HepG2 (cell line): ENCODE measurements around the gene CCDC148. TPM values are rescaled to one million over a fixed set of nuclear protein-coding genes. Genes with fewer than 3 reads are reported as not detected.
A peak's percentile ranks its signal among the peaks of the same experiment; 100 is the strongest.

ENCODE experiments used
- BHLHE40 ChIP-seq: IDR thresholded peaks from 2 replicates; pipeline ENCODE4 v1.6.1; 2011; ENCODE audit warnings: low read length, improper control_type of control experiment
- CSRNP1 ChIP-seq: sonication (generic); formaldehyde crosslinking; IDR thresholded peaks from 2 replicates; pipeline ENCODE4 v1.8.1; 2023; ENCODE audit warnings: mild to moderate bottlenecking, missing genetic modification reagents
- ELF3 ChIP-seq: IDR thresholded peaks from 2 replicates; pipeline ENCODE4 v1.6.1; 2016; ENCODE audit warnings: missing genetic modification reagents, missing compliant biosample characterization
- HINFP ChIP-seq: sonication (generic); formaldehyde crosslinking; IDR thresholded peaks from 2 replicates; pipeline ENCODE4 v1.4.0; 2020; ENCODE audit warnings: low read depth, mild to moderate bottlenecking, missing genetic modification reagents
- IRF2 ChIP-seq: IDR thresholded peaks from 2 replicates; pipeline ENCODE4 v1.6.1; 2018; ENCODE audit warnings: missing genetic modification reagents, missing compliant biosample characterization
- MLXIP ChIP-seq: sonication (generic); formaldehyde crosslinking; IDR thresholded peaks from 2 replicates; pipeline ENCODE4 v1.9.0; 2021; ENCODE audit warnings: missing genetic modification reagents, borderline replicate concordance
- RBFOX2 ChIP-seq: fragments of 200-400 bp; formaldehyde crosslinking; IDR thresholded peaks from 2 replicates; pipeline ENCODE4 v1.6.1; 2017; ENCODE audit warnings: low read depth, mild to moderate bottlenecking, low read length
- SKIL ChIP-seq: sonication (generic); formaldehyde crosslinking; IDR thresholded peaks from 2 replicates; pipeline ENCODE4 v1.8.0; 2022; ENCODE audit warnings: missing genetic modification reagents, mild to moderate bottlenecking, moderate library complexity, borderline replicate concordance
- ZBTB25 ChIP-seq: IDR thresholded peaks from 2 replicates; pipeline ENCODE4 v1.6.1; 2018; ENCODE audit warnings: missing genetic modification reagents
- ZBTB8A ChIP-seq: sonication (generic); formaldehyde crosslinking; IDR thresholded peaks from 2 replicates; pipeline ENCODE4 v1.4.0; 2020; ENCODE audit warnings: mild to moderate bottlenecking, low read depth, missing genetic modification reagents, borderline replicate concordance
- ZNF512 ChIP-seq: sonication (generic); formaldehyde crosslinking; IDR thresholded peaks from 2 replicates; pipeline ENCODE4 v1.4.0; 2020; ENCODE audit warnings: mild to moderate bottlenecking, missing genetic modification reagents
- ZNF577 ChIP-seq: sonication (generic); formaldehyde crosslinking; IDR thresholded peaks from 2 replicates; pipeline ENCODE4 v1.4.0; 2020; ENCODE audit warnings: mild to moderate bottlenecking, low read depth, missing genetic modification reagents, borderline replicate concordance
- ZNF773 ChIP-seq: sonication (generic); formaldehyde crosslinking; IDR thresholded peaks from 2 replicates; pipeline ENCODE4 v1.4.0; 2020; ENCODE audit warnings: missing genetic modification reagents, borderline replicate concordance
- polyA plus RNA-seq, 8 experiments: library from polyadenylated mRNA; depleted of rRNA in 3 of 8; stranded (reverse) in 7 of 8; unstranded in 1 of 8; fragments of >200 nt; fragmentation: Illumina TruSeq in 4 of 8; extraction: Trizol in 4 of 8; gene quantifications; 2 replicates each; pipeline versions ENCODE4 v1.2.1 to v1.2.3, GENCODE V29; 2011 to 2016; ENCODE audit warnings: low read depth in 4 of 8, missing spikeins in 1 of 8, mixed read lengths in 1 of 8; ENCODE audit not compliant: insufficient read depth in 1 of 8
- total RNA-seq, 5 experiments: library from RNA; depleted of rRNA; stranded (reverse); fragments of >200 nt; fragmentation: Illumina TruSeq; extraction: Trizol; gene quantifications; 2 replicates each; pipeline ENCODE4 v1.2.3, GENCODE V29; 2016; ENCODE audit warnings: low read depth in 1 of 5

Gene CCDC148
- total and polyA plus RNA-seq, 2 of the 13 experiments (the other 11 are each of a cell fraction or from before 2014, with no cell fraction given): 0.30 to 0.49 TPM

GRCh38 chr2:158457826-158458616 is 1.5 kb upstream of the CCDC148 start (continued):
- no peak for TF ChIP-seq MLXIP (CRISPR knock-in tag)
- TF ChIP-seq BHLHE40: peak; percentile 75
- peak; percentile 93 for TF ChIP-seq ELF3
- TF ChIP-seq ZBTB25 (CRISPR knock-in tag): peak; percentile 82
- TF ChIP-seq ZNF512 (CRISPR knock-in tag): peak; percentile 73; the same call in 1 of the 2 replicates
- TF ChIP-seq CSRNP1 (CRISPR knock-in tag): no peak; the same call in 1 of the 2 replicates
- TF ChIP-seq ZNF773 (CRISPR knock-in tag): no peak
- TF ChIP-seq ZBTB8A (CRISPR knock-in tag): peak; percentile 85
- peak; percentile 96 for TF ChIP-seq RBFOX2
- TF ChIP-seq HINFP (CRISPR knock-in tag): peak; percentile 96
- TF ChIP-seq SKIL (CRISPR knock-in tag): peak; percentile 96
- peak; percentile 94 for TF ChIP-seq ZNF577 (CRISPR knock-in tag)
- peak; percentile 98 for TF ChIP-seq IRF2
